Measurements from ENCODE around the gene NRBP1.

GRCh38 chr2:27393225-27393624, 35.2 kb upstream of the NRBP1 start:
- TF ChIP-seq, protein P1, sequence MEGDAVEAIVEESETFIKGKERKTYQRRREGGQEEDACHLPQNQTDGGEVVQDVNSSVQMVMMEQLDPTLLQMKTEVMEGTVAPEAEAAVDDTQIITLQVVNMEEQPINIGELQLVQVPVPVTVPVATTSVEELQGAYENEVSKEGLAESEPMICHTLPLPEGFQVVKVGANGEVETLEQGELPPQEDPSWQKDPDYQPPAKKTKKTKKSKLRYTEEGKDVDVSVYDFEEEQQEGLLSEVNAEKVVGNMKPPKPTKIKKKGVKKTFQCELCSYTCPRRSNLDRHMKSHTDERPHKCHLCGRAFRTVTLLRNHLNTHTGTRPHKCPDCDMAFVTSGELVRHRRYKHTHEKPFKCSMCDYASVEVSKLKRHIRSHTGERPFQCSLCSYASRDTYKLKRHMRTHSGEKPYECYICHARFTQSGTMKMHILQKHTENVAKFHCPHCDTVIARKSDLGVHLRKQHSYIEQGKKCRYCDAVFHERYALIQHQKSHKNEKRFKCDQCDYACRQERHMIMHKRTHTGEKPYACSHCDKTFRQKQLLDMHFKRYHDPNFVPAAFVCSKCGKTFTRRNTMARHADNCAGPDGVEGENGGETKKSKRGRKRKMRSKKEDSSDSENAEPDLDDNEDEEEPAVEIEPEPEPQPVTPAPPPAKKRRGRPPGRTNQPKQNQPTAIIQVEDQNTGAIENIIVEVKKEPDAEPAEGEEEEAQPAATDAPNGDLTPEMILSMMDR (IDR thresholded peaks at IDR 0.05) = no peak
- no peak for TF ChIP-seq POLR2A (IDR thresholded peaks at IDR 0.05)

Data from lower leg skin (tissue), 3 donors.